OCI-LY1 (cell line): ENCODE measurements around the gene CRY2.

Source experiments
- H2AFZ ChIP-seq: fragments of 200-600 bp; sonication (generic), shearing (Covaris generic); 2 replicates; pipeline ENCODE4 v1.6.0; 2014; ENCODE audit warnings: antibody characterized with exemption, mild to moderate bottlenecking, low read length
- H3F3A ChIP-seq: fragments of 200-600 bp; sonication (generic), shearing (Covaris generic); 2 replicates; pipeline ENCODE4 v1.6.0; 2014; ENCODE audit warnings: mild to moderate bottlenecking, antibody characterized with exemption, low read length, moderate library complexity; ENCODE audit not compliant: insufficient read depth
- H3K27ac ChIP-seq: fragments of 200-600 bp; sonication (generic); 2 replicates; pipeline ENCODE4 v1.5.1; 2014; ENCODE audit warnings: low read length, mixed run types, mild to moderate bottlenecking, low read depth; ENCODE audit not compliant: poor library complexity, severe bottlenecking
- H3K27me3 ChIP-seq: fragments of 200-600 bp; sonication (generic); 2 replicates; pipeline ENCODE4 v1.6.0; 2014; ENCODE audit warnings: antibody characterized with exemption, mild to moderate bottlenecking, low read length, moderate library complexity; ENCODE audit not compliant: insufficient read depth
- H3K36me3 ChIP-seq: fragments of 200-600 bp; sonication (generic); 2 replicates; pipeline ENCODE4 v1.6.1; 2014; ENCODE audit warnings: mild to moderate bottlenecking, antibody characterized with exemption, low read length, moderate library complexity, mixed read lengths; ENCODE audit not compliant: insufficient read depth
- H3K4me1 ChIP-seq: fragments of 200-600 bp; sonication (generic); 2 replicates; pipeline ENCODE4 v1.5.1; 2014; ENCODE audit warnings: mild to moderate bottlenecking, low read length, moderate library complexity; ENCODE audit not compliant: insufficient read depth, severe bottlenecking
- H3K4me2 ChIP-seq: fragments of 200-600 bp; sonication (generic), shearing (Covaris generic); 2 replicates; pipeline ENCODE4 v1.6.1; 2014; ENCODE audit warnings: low read length
- H3K4me3 ChIP-seq: fragments of 200-600 bp; sonication (generic); 2 replicates; pipeline ENCODE4 v1.5.1; 2014; ENCODE audit warnings: low read length, low read depth, mild to moderate bottlenecking, mixed read lengths; ENCODE audit not compliant: poor library complexity, severe bottlenecking
- H3K79me2 ChIP-seq: fragments of 200-600 bp; shearing (Covaris generic); 2 replicates; pipeline ENCODE4 v1.6.1; 2016; ENCODE audit warnings: mixed run types, low read length, mixed read lengths; ENCODE audit not compliant: insufficient read depth
- H3K9ac ChIP-seq: fragments of 200-600 bp; sonication (generic), shearing (Covaris generic); 2 replicates; pipeline ENCODE4 v1.6.1; 2014; ENCODE audit warnings: mild to moderate bottlenecking, low read length, mixed read lengths
- H3K9me2 ChIP-seq: fragments of 200-600 bp; sonication (generic), shearing (Covaris generic); 2 replicates; pipeline ENCODE4 v1.6.1; 2014; ENCODE audit warnings: low read depth, mild to moderate bottlenecking, low read length, mixed read lengths
- H3K9me3 ChIP-seq: fragments of 200-600 bp; shearing (Covaris generic); 2 replicates; pipeline ENCODE4 v1.6.1; 2014; ENCODE audit warnings: low read length, mixed read lengths
- H4K20me1 ChIP-seq: fragments of 200-600 bp; sonication (generic), shearing (Covaris generic); 2 replicates; pipeline ENCODE4 v1.6.0; 2016; ENCODE audit warnings: mild to moderate bottlenecking, low read length; ENCODE audit not compliant: insufficient read depth
- EZH2 ChIP-seq: fragments of 200-600 bp; sonication (generic), shearing (Covaris generic); IDR thresholded peaks from 2 replicates; pipeline ENCODE4 v1.8.0; 2017; ENCODE audit warnings: borderline replicate concordance, mixed run types, mild to moderate bottlenecking, antibody characterized with exemption, low read length, moderate library complexity, mixed read lengths
- TF ChIP-seq, protein P1 (sequence below): fragments of 200-600 bp; sonication (generic), shearing (Covaris generic); IDR thresholded peaks from 2 replicates; pipeline ENCODE4 v1.5.1; 2017; ENCODE audit warnings: mild to moderate bottlenecking, antibody characterized with exemption, low read length, moderate library complexity, mixed read lengths

Gene CRY2

DNA sequence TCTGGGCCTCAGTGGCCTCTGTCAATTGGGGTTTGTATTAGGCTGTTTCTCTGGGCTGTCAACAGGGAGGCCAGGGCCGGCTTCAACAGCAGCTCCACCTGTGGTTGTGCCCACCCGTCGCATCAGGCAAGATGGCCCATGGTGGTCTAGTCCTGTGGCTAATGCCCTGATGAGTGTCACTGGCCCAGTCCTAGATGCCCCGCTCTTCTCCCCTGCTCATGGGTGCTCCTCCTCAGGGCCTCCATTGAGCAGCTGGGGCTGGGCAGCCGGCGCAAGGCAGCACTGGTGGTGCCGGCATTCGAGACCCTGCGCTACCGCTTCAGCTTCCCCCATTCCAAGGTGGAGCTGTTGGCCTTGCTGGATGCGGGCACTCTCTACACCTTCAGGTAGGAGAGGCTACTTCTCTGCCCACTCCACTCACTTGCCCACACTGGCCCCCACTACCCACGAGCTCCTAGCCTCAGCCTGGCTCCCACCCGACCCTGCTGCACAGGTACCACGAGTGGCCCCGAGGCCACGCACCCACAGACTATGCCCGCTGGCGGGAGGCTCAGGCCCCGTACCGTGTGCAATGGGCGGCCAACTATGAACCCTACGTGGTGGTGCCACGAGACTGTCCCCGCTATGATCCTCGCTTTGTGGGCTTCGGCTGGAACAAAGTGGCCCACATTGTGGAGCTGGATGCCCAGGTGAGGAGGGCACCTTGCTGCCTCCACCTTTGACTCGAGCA, 80.6 kb downstream of the CRY2 start:
- H4K20me1 ChIP-seq: no peaks in the 10 kb centered on the region
- no peaks in the 10 kb centered on the region for H3K9me2 ChIP-seq

DNA sequence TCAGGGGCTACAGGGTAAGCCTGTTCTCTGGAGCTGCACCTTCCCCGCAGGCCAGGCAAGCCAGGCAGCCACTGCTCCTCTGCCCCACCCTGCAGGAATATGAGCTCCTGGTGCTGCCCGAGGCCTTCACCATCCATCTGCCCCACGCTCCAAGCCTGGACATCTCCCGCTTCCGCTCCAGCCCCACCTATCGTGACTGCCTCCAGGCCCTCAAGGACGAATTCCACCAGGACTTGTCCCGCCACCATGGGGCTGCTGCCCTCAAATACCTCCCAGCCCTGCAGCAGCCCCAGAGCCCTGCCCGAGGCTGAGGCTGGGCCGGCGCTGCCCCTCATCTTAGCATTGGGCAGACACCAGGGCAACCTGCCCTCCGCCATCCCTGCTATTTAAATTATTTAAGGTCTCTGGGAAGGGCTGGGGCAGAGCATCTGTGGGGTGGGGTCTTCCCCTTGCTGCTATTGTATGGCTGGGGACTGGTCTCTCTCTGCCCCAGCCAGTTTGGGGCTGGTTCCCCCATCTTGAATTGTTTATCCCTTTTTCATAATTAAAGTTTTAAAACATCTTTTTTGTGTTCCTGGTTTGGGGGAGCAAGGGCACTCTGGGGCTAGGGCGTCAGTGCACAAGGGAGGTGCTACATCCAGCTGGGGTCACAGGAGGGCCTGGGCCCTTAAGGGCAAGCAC, 81.4 kb downstream of the CRY2 start:
- H3K36me3 ChIP-seq: peaks cover 9% of the 10 kb centered on the region
- H3K4me1 ChIP-seq: peaks cover 47% of the 10 kb centered on the region
- H3K79me2 ChIP-seq: no peaks in the 10 kb centered on the region

More for the DNA sequence above, 80.6 kb downstream of the CRY2 start:
- H3K9me3 ChIP-seq: no peaks in the 10 kb centered on the region
- H3K4me1 ChIP-seq: peaks cover 46% of the 10 kb centered on the region
- H3K4me2 ChIP-seq: no peak overlapping the region
- H3K4me3 ChIP-seq: no peak overlapping the region
- H3K36me3 ChIP-seq: peaks cover 6% of the 10 kb centered on the region
- no peaks in the 10 kb centered on the region for H3F3A ChIP-seq
- no peak overlapping the region for H2AFZ ChIP-seq
- H3K79me2 ChIP-seq: no peaks in the 10 kb centered on the region
- no peak overlapping the region for H3K27ac ChIP-seq
- TF ChIP-seq, protein P1, sequence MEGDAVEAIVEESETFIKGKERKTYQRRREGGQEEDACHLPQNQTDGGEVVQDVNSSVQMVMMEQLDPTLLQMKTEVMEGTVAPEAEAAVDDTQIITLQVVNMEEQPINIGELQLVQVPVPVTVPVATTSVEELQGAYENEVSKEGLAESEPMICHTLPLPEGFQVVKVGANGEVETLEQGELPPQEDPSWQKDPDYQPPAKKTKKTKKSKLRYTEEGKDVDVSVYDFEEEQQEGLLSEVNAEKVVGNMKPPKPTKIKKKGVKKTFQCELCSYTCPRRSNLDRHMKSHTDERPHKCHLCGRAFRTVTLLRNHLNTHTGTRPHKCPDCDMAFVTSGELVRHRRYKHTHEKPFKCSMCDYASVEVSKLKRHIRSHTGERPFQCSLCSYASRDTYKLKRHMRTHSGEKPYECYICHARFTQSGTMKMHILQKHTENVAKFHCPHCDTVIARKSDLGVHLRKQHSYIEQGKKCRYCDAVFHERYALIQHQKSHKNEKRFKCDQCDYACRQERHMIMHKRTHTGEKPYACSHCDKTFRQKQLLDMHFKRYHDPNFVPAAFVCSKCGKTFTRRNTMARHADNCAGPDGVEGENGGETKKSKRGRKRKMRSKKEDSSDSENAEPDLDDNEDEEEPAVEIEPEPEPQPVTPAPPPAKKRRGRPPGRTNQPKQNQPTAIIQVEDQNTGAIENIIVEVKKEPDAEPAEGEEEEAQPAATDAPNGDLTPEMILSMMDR: no peak
- no peak for TF ChIP-seq EZH2
- H3K9ac ChIP-seq: no peak overlapping the region
- no peaks in the 10 kb centered on the region; the same call in 1 of the 2 replicates for H3K27me3 ChIP-seq

DNA sequence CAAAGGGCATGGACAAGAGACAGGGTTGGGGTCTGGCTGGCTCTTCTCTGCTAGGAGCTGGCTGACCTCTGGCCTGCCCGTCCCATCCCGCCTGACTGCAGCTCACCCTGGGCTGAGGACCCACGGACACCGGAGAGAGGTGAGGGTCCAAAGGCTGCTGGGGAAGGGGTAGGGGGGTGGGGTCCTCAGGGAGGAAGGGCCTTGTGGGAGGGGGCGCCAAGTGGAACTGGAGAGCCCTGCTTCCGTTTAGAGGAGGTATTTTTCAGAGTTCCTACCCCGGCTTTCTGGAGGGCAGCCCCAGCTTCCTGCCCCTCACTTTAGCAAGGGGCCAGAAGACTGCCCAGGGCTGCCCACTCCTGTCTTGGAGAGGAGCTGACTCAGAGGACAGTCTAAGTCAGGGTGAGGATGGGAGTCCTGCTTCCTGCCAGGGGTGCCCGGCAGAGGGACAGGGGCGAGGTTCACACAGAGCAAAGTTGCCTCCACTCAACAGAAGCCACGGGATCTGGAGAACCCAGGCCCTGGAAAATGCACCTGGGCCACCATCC, 82.3 kb downstream of the CRY2 start:
- Histone ChIP-seq H3K9me2 (no peaks in the 10 kb centered on the region), H3K27ac (peak overlapping the region; percentile 86), H3K27me3 (no peaks in the 10 kb centered on the region; the same call in 1 of the 2 replicates), H3K4me3 (peak overlapping the region; percentile 39), H3K4me1 (peaks cover 56% of the 10 kb centered on the region), H3K9ac (peak overlapping the region; percentile 39; the same call in 1 of the 2 replicates), H3K36me3 (peaks cover 18% of the 10 kb centered on the region), H4K20me1 (no peaks in the 10 kb centered on the region), H3K4me2 (peak overlapping the region; percentile 58), H3K79me2 (no peaks in the 10 kb centered on the region), H3F3A (no peaks in the 10 kb centered on the region), H2AFZ (no peak overlapping the region), H3K9me3 (no peaks in the 10 kb centered on the region)
- TF ChIP-seq, protein P1: no peak
- TF ChIP-seq EZH2: no peak

More for the DNA sequence above, 81.4 kb downstream of the CRY2 start:
- Histone ChIP-seq H3K27me3 (no peaks in the 10 kb centered on the region; the same call in 1 of the 2 replicates), H2AFZ (no peak overlapping the region), H3K4me3 (no peak overlapping the region), H3K9me3 (no peaks in the 10 kb centered on the region), H3K27ac (no peak overlapping the region), H3F3A (no peaks in the 10 kb centered on the region), H3K9me2 (no peaks in the 10 kb centered on the region), H3K9ac (no peak overlapping the region), H4K20me1 (no peaks in the 10 kb centered on the region), H3K4me2 (no peak overlapping the region)
- TF ChIP-seq, protein P1: no peak
- no peak for TF ChIP-seq EZH2
